UCSD-AML1 (cell line): ENCODE measurements around the gene PLK1.
A peak's percentile ranks its signal among the peaks of the same experiment; 100 is the strongest.

ENCODE experiments used
- DNase-seq: peaks from one replicate; lab custom pipeline; 2025; ENCODE audit not compliant: unreplicated experiment; lab: John Stamatoyannopoulos, UW

Gene PLK1

GRCh38 chr16:23679274-23679985 is 741 bp downstream of the PLK1 start:
- peak; percentile 44 for DNase-seq

GRCh38 chr16:23679986-23680336 is 1.3 kb downstream of the PLK1 start:
- DNase-seq, result no peak

- no peak for DNase-seq
Observed at GRCh38 chr16:23682181-23682580, 3.5 kb downstream of the PLK1 start.

GRCh38 chr16:23683487-23683886 is 4.8 kb downstream of the PLK1 start:
- DNase-seq, result no peak

- no peak for DNase-seq
Observed at GRCh38 chr16:23687034-23687808, 8.5 kb downstream of the PLK1 start.

GRCh38 chr16:23689442-23690187 is 10.9 kb downstream of the PLK1 start:
- no peak for DNase-seq

- DNase-seq, result no peak
Observed at GRCh38 chr16:23690771-23691482, 12.2 kb downstream of the PLK1 start.

- DNase-seq, result no peak
Observed at GRCh38 chr16:23691483-23692189, 12.9 kb downstream of the PLK1 start.

GRCh38 chr16:23692190-23692837 is 13.6 kb downstream of the PLK1 start:
- no peak for DNase-seq

GRCh38 chr16:23694265-23694643 is 15.6 kb downstream of the PLK1 start:
- DNase-seq, result no peak

GRCh38 chr16:23694644-23695373 is 16.1 kb downstream of the PLK1 start:
- DNase-seq, result no peak

GRCh38 chr16:23695756-23696155 is 17.1 kb downstream of the PLK1 start:
- no peak for DNase-seq

GRCh38 chr16:23699100-23699499 is 20.4 kb downstream of the PLK1 start:
- DNase-seq, result peak; percentile 40

GRCh38 chr16:23700093-23700492 is 21.4 kb downstream of the PLK1 start:
- no peak for DNase-seq

- DNase-seq, result no peak
Observed at GRCh38 chr16:23700509-23700908, 21.8 kb downstream of the PLK1 start.

- DNase-seq, result no peak
Observed at GRCh38 chr16:23701045-23701444, 22.4 kb downstream of the PLK1 start.

GRCh38 chr16:23702951-23703350 is 24.3 kb downstream of the PLK1 start:
- no peak for DNase-seq

GRCh38 chr16:23704772-23705516 is 26.3 kb downstream of the PLK1 start:
- no peak for DNase-seq

- DNase-seq, result no peak
Observed at GRCh38 chr16:23705517-23705902, 26.8 kb downstream of the PLK1 start.
